GM21825 (cell line): Measurements from ENCODE around the gene RBBP5.
"Not testable (repeated sequence)": the region's sequence is repeated elsewhere in the genome, so short reads cannot be mapped to it uniquely, and the experiment has no call there.

Experiments used
- ATAC-seq: cut with Tn5 transposase; IDR thresholded peaks from one replicate; pipeline ENCODE4 v1.9.1; 2021; ENCODE audit warnings: mild to moderate bottlenecking, moderate library complexity; ENCODE audit not compliant: unreplicated experiment

The RBBP5 gene

GRCh38 chr1:205121660-205122488 lies at the start of gene RBBP5:
TSS of gene RBBP5 (minus strand) at chr1:205121978. CDS start at chr1:205121873, 105 bp downstream.
- peak; percentile 93 for ATAC-seq

GRCh38 chr1:205171369-205171768 lies 49.6 kb upstream of the RBBP5 start:
- no peak for ATAC-seq

- ATAC-seq: no peak
Measured at GRCh38 chr1:205170532-205171269, 48.9 kb upstream of the RBBP5 start.

GRCh38 chr1:205169248-205169647 lies 47.5 kb upstream of the RBBP5 start:
- no peak for ATAC-seq

GRCh38 chr1:205168291-205168690 lies 46.5 kb upstream of the RBBP5 start:
- ATAC-seq: no peak

- ATAC-seq: no peak
Measured at GRCh38 chr1:205162301-205162700, 40.5 kb upstream of the RBBP5 start.

GRCh38 chr1:205161076-205161475 lies 39.3 kb upstream of the RBBP5 start:
- no peak for ATAC-seq

GRCh38 chr1:205158048-205158616 lies 36.4 kb upstream of the RBBP5 start:
- no peak for ATAC-seq

- ATAC-seq: not testable (repeated sequence)
Measured at GRCh38 chr1:205155665-205156377, 34.0 kb upstream of the RBBP5 start.

GRCh38 chr1:205152505-205152904 lies 30.7 kb upstream of the RBBP5 start:
- no peak for ATAC-seq

- no peak for ATAC-seq
Measured at GRCh38 chr1:205150651-205151428, 29.1 kb upstream of the RBBP5 start.

GRCh38 chr1:205147191-205147835 lies 25.5 kb upstream of the RBBP5 start:
- ATAC-seq: no peak

- no peak for ATAC-seq
Measured at GRCh38 chr1:205144751-205145150, 23.0 kb upstream of the RBBP5 start.

GRCh38 chr1:205144046-205144720 lies 22.4 kb upstream of the RBBP5 start:
- no peak for ATAC-seq

GRCh38 chr1:205142102-205142469 lies 20.3 kb upstream of the RBBP5 start:
- no peak for ATAC-seq

- no peak for ATAC-seq
Measured at GRCh38 chr1:205141236-205142101, 19.7 kb upstream of the RBBP5 start.

GRCh38 chr1:205140113-205140512 lies 18.3 kb upstream of the RBBP5 start:
- ATAC-seq: no peak

GRCh38 chr1:205137901-205138300 lies 16.1 kb upstream of the RBBP5 start:
- no peak for ATAC-seq
